Common myeloid progenitor, CD34-positive (primary cell): Measurements from ENCODE around the gene MYH6.
"Not testable (repeated sequence)": the region's sequence is repeated elsewhere in the genome, so short reads cannot be mapped to it uniquely, and the experiment has no call there.

Experiments used
- CTCF ChIA-PET: fragments of 350-600 bp; sonication (Branson Sonifier 250); formaldehyde crosslinking; loops from one replicate; lab custom pipeline; 2021; ENCODE audit warnings: antibody characterized with exemption; lab: Charles Lee
- POLR2A ChIA-PET: fragments of 350-600 bp; sonication (Branson Sonifier 250); formaldehyde crosslinking; loops from one replicate; lab custom pipeline; 2021; ENCODE audit warnings: antibody characterized with exemption; lab: Charles Lee
- DNase-seq, 3 donors: peaks; one replicate each; pipeline versions ENCODE4 v3.0.0 to v3.0.0-alpha.2; 2013
- H3K27ac ChIP-seq, 2 experiments: 1 replicate in 1 of 2; 2 replicates in 1 of 2; pipeline ENCODE4 v1.7.0; 2013; ENCODE audit warnings: inconsistent platforms in 2 of 2, low read length in 2 of 2, mild to moderate bottlenecking in 2 of 2, low read depth in 1 of 2, moderate library complexity in 1 of 2; ENCODE audit not compliant: severe bottlenecking in 2 of 2, insufficient read depth in 1 of 2, poor library complexity in 1 of 2
- H3K27me3 ChIP-seq, 5 experiments: replicated peaks in 2 of 5; 1 replicate in 3 of 5; 2 replicates in 2 of 5; pipeline versions ENCODE4 v1.6.1 to v1.7.0; 2013; ENCODE audit warnings: low read length in 4 of 5, mild to moderate bottlenecking in 2 of 5, moderate library complexity in 2 of 5, inconsistent platforms in 1 of 5; ENCODE audit not compliant: insufficient read depth in 5 of 5, control insufficient read depth in 4 of 5
- H3K36me3 ChIP-seq, 4 experiments: 1 replicate in 2 of 4; 2 replicates in 2 of 4; pipeline versions ENCODE4 v1.6.1 to v1.7.0; 2013; ENCODE audit warnings: low read length in 3 of 4, control low read depth in 1 of 4, mild to moderate bottlenecking in 1 of 4; ENCODE audit not compliant: control insufficient read depth in 4 of 4, insufficient read depth in 4 of 4
- H3K4me1 ChIP-seq, 4 experiments: 1 replicate in 3 of 4; 2 replicates in 1 of 4; pipeline versions ENCODE4 v1.6.1 to v1.7.1; 2013; ENCODE audit warnings: low read length in 3 of 4, mild to moderate bottlenecking in 3 of 4, control low read depth in 1 of 4, inconsistent platforms in 1 of 4, moderate library complexity in 1 of 4; ENCODE audit not compliant: control insufficient read depth in 4 of 4, insufficient read depth in 4 of 4; ENCODE audit errors: control extremely low read depth in 1 of 4
- H3K4me3 ChIP-seq, 7 experiments: 1 replicate in 4 of 7; 2 replicates in 3 of 7; pipeline versions ENCODE4 v1.5.1 to v1.7.0; 2013; ENCODE audit warnings: mild to moderate bottlenecking in 7 of 7, low read length in 6 of 7, moderate library complexity in 6 of 7, inconsistent platforms in 2 of 7, low read depth in 2 of 7, control low read depth in 1 of 7; ENCODE audit not compliant: insufficient read depth in 4 of 7, control insufficient read depth in 1 of 7; ENCODE audit errors: extremely low read depth in 1 of 7
- H3K9me3 ChIP-seq, 5 experiments: 1 replicate in 4 of 5; 2 replicates in 1 of 5; pipeline versions ENCODE4 v1.6.1 to v1.7.1; 2013; ENCODE audit warnings: low read length in 4 of 5, mild to moderate bottlenecking in 2 of 5, inconsistent platforms in 1 of 5, low read depth in 1 of 5, moderate library complexity in 1 of 5; ENCODE audit not compliant: control insufficient read depth in 4 of 5, insufficient read depth in 2 of 5; ENCODE audit errors: control extremely low read depth in 1 of 5
- WGBS: methylation state at CpG from one replicate; pipeline ENCODE4 v1.1.5; 2013; ENCODE audit not compliant: insufficient coverage; 5-methylcytosine and 5-hydroxymethylcytosine counted together

The MYH6 gene

GRCh38 chr14:23396781-23397407 is 11.2 kb downstream of the MYH6 start:
- POLR2A ChIA-PET: no interaction called here
- CTCF ChIA-PET: interaction anchor here (1.3 to 4.4 kb wide), 3 partner anchors 10 to 21 kb away, joined by 3 to 24 read pairs (median 4); no protein-coding TSS in a partner anchor
- 95% methylated on average over 9 of the region's 10 CpGs for WGBS

DNA sequence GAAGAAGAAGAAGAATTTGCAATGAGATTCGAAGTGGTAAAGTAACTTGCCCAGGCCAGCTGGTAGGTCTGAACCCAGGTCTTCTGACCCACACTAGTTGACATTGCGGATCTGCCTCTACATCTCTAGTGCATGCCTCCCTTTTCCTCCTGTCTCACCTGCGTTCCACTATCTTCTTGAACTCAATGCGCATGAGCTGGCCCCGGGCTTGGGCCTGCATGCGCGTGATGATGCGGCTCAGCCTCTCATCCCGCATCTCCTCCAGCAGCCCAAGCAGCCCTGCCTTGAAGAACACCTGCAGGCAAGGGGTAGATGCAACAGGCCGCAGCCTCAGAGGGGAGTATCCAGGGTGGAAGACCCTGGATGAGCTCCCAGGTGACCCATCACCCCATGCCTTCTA is 11.9 kb downstream of the MYH6 start:
- no peaks in the 10 kb centered on the region for H3K9me3 ChIP-seq
- no peak overlapping the region for H3K4me3 ChIP-seq
- ChIA-PET POLR2A (no interaction called here), CTCF (interaction anchor here (1.4 to 4.4 kb wide), 2 partner anchors 15 to 22 kb away, joined by 4 to 24 read pairs; no protein-coding TSS in a partner anchor)
- no peak for DNase-seq
- peaks cover 0 to 10% (median 0%) of the 10 kb centered on the region in 5 experiments for H3K27me3 ChIP-seq
- H3K27ac ChIP-seq: no peak overlapping the region
- 100% methylated on average over 8 of the region's 10 CpGs for WGBS
- H3K4me1 ChIP-seq: no peaks in the 10 kb centered on the region
- no peaks in the 10 kb centered on the region for H3K36me3 ChIP-seq

More at GRCh38 chr14:23396781-23397407, 11.2 kb downstream of the MYH6 start:
- Histone ChIP-seq H3K4me1 (no peaks in the 10 kb centered on the region), H3K4me3 (no peak overlapping the region), H3K27ac (no peak overlapping the region), H3K9me3 (no peaks in the 10 kb centered on the region), H3K27me3 (peaks cover 0 to 8% (median 0%) of the 10 kb centered on the region in 5 experiments), H3K36me3 (no peaks in the 10 kb centered on the region)
- DNase-seq: no peak

GRCh38 chr14:23392613-23393012 is 15.5 kb downstream of the MYH6 start:
- Histone ChIP-seq H3K27me3 (peaks cover 0 to 10% (median 0%) of the 10 kb centered on the region in 5 experiments), H3K4me1 (peaks cover 0 to 2% (median 0%) of the 10 kb centered on the region in 4 experiments), H3K9me3 (no peaks in the 10 kb centered on the region), H3K27ac (no peak overlapping the region), H3K36me3 (no peaks in the 10 kb centered on the region), H3K4me3 (no peak overlapping the region)
- WGBS: 92% methylated on average over 7 of the region's 7 CpGs
- CTCF ChIA-PET: interaction anchor here (0.6 to 3.9 kb wide), 8 partner anchors 8 to 122 kb away, joined by 3 to 18 read pairs (median 4); partner anchors contain the start of gene MYH6
- POLR2A ChIA-PET: no interaction called here
- no peak for DNase-seq

DNA sequence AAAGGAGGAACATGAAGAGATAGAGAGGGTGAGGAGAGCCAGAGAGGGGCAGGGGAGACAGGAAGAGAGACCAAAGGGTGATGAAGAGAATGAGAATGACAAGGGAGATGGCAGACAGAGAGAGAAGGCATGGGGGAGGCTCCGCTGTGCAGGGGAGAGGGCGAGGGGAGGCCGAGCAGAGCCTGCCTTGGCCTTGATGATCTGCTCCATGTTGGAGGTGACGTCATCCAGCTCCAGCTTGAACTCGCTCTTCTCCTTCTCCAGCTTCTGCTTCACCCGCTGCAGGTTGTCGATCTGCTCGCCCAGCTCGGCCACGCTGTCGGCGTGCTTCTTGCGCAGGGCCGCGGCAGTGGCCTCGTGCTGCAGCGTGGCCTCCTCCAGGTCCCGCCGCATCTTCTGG is 18.2 kb downstream of the MYH6 start:
- DNase-seq, H3K27ac ChIP-seq, H3K27me3 ChIP-seq, H3K36me3 ChIP-seq, H3K4me1 ChIP-seq, H3K9me3 ChIP-seq, POLR2A ChIA-PET, H3K4me3 ChIP-seq: not testable (repeated sequence)
- no CpG with 5 or more reads among the region's 19 CpGs for WGBS
- CTCF ChIA-PET: interaction anchor here (1.4 to 3.9 kb wide), 3 partner anchors 10 to 28 kb away, joined by 3 to 18 read pairs (median 5); partner anchors contain the start of gene CMTM5

DNA sequence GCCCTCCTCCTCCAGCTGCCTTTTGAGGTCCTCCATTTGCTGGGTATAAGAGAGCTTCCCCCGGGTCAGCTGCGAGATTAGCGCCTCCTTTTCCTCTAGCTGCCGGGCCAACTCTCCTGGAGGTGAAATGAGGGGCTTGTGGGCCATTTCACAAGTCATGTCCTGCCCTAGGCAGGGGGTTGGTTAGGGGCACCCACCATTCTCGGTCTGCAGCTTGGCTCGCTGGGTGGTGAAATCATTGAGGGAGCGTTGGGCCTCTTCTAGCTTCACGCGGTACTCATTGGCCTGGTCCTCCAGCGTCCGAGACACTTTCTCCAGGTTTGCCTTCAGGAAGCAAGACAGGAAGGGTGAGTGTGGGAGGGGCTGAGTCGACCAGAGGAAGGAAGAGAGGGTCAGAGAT is 18.7 kb downstream of the MYH6 start:
- WGBS: 70% methylated on average over 12 of the region's 12 CpGs
- no peak for DNase-seq

GRCh38 chr14:23388996-23389395 is 19.1 kb downstream of the MYH6 start:
- Histone ChIP-seq H3K36me3 (no peaks in the 10 kb centered on the region), H3K4me3 (no peak overlapping the region), H3K4me1 (peaks cover 0 to 2% (median 0%) of the 10 kb centered on the region in 4 experiments), H3K27ac (no peak overlapping the region), H3K9me3 (no peaks in the 10 kb centered on the region), H3K27me3 (peaks cover 0 to 7% (median 0%) of the 10 kb centered on the region in 5 experiments)
- CTCF ChIA-PET: interaction anchor here (0.6 to 1.5 kb wide), 4 partner anchors 9 to 669 kb away, joined by 3 to 7 read pairs (median 4); partner anchors contain the start of gene CMTM5
- POLR2A ChIA-PET: no interaction called here
- 94% methylated on average over 8 of the region's 8 CpGs for WGBS
- no peak for DNase-seq

More for the DNA sequence above, 18.7 kb downstream of the MYH6 start:
- H3K4me1 ChIP-seq: peaks cover 0 to 2% (median 0%) of the 10 kb centered on the region in 4 experiments
- H3K27ac ChIP-seq: no peak overlapping the region
- H3K36me3 ChIP-seq: no peaks in the 10 kb centered on the region
- H3K9me3 ChIP-seq: no peaks in the 10 kb centered on the region
- ChIA-PET POLR2A (no interaction called here), CTCF (interaction anchor here (1.4 to 1.5 kb wide), 3 partner anchors 9 to 28 kb away, joined by 3 to 7 read pairs (median 5); partner anchors contain the start of gene CMTM5)
- no peak overlapping the region for H3K4me3 ChIP-seq
- peaks cover 0 to 7% (median 0%) of the 10 kb centered on the region in 5 experiments for H3K27me3 ChIP-seq
